SHP77 (cell line): ENCODE data around the gene TMC1.
A peak's percentile ranks its signal among the peaks of the same experiment; 100 is the strongest.
"Not testable (repeated sequence)": the region's sequence is repeated elsewhere in the genome, so short reads cannot be mapped to it uniquely, and the experiment has no call there.

Experiments
- DNase-seq, 2 experiments: peaks; one replicate each; lab custom pipeline; 2025; lab: John Stamatoyannopoulos, UW

Gene TMC1

DNA sequence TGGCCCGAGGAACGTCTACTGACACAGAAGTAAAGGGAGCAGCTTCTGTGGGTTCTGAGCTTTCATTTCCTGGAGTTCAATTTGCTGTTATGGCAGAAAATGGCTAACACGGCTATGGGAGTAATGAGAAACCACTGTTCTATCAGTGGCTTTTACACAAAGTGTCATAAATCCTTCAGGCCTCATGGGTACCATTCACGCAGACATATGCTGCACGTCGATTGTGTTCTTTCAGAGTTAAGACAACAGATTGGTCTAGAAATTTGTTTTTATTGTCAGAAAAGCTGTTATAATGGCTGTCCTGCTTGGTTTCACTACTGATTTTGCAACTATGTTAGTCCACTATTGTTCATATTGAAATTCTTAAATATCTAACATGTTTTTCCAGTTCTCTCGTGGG lies 296.0 kb downstream of the TMC1 start:
- no peak for DNase-seq

GRCh38 chr9:72818385-72818784 lies 297.0 kb downstream of the TMC1 start:
- DNase-seq, result no peak

DNA sequence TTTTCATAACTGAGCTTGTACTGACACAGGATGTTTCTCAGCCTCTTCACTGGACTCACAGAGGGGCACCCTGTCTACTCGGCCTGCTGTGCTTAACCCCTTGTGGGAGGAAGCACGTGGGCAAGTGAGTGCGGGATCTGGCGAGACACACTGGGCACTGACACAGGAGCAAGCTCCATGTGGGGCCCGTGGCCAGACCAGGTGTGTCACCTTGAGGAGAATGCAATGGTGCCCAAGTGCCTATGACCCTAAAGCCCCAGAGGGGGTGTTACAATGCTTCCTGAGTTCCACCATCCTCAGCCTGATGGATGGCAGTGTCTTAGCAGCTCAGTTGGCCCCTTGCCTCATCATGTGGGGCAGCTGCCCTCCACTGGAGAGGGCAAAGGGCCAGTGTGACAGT lies 302.6 kb downstream of the TMC1 start:
- no peak for DNase-seq

- DNase-seq, result no peak
Measured at GRCh38 chr9:72826996-72827949, 305.9 kb downstream of the TMC1 start.

- DNase-seq, result no peak
Measured at GRCh38 chr9:72827950-72828731, 306.7 kb downstream of the TMC1 start.

DNA sequence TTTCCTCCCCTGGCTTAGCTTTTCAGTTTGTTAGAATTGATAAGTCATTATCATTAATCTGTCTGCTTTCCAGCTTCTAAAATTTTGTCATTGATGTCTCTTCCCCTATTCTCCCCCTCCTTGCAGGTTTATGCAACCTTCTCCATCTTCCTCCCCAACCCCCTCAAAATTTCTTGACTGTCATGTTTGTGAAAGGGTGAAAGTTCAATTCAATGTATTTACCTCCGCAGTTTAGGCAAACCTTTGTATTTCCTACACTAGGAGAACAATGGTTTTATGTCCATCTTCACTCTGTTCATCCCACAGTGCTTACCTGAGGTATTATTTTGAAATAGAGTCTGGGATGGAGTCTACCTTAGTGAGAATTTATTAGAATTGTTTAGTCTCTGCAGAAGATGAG lies 313.6 kb downstream of the TMC1 start:
- no peak for DNase-seq

GRCh38 chr9:72836790-72837189 lies 315.4 kb downstream of the TMC1 start:
- DNase-seq, result no peak

GRCh38 chr9:72839085-72839484 lies 317.7 kb downstream of the TMC1 start:
- DNase-seq, result no peak

- no peak for DNase-seq
Measured at GRCh38 chr9:72843520-72844439, 322.4 kb downstream of the TMC1 start.

DNA sequence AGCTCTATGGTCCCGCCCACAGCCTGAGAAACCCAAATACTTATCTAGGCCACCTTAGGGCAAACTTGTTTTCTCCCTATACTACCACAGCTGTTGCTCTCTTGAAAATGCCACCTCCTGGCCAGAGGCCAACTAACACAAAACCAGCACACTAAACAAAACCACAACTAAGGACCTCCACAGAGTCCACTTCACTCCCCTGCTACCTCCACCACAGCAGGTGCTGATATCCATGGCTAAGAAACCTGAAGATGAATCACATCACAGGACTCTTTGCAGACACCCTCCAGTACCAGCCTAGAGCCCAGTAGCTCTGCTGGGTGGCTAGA lies 323.0 kb downstream of the TMC1 start:
- DNase-seq, result no peak

DNA sequence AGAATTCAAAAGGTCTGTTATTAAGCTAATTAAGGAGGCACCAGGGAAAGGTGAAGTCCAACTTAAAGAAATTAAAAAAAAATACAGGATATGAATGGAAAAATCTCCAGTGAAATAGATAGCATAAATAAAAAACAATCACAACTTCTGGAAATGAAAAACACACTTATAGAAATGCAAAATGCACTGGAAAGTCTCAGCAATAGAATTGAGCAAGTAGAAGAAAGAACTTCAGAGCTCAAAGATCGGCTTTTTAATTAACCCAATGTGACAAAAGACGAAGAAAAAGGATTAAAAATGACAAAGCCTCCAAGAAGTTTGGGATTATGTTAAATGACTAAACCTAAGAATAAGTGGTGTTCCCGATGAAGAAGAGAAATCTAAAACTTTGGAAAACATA lies 323.6 kb downstream of the TMC1 start:
- DNase-seq, result not testable (repeated sequence)

GRCh38 chr9:72850209-72850608 lies 328.8 kb downstream of the TMC1 start:
- DNase-seq, result not testable (repeated sequence)

DNA sequence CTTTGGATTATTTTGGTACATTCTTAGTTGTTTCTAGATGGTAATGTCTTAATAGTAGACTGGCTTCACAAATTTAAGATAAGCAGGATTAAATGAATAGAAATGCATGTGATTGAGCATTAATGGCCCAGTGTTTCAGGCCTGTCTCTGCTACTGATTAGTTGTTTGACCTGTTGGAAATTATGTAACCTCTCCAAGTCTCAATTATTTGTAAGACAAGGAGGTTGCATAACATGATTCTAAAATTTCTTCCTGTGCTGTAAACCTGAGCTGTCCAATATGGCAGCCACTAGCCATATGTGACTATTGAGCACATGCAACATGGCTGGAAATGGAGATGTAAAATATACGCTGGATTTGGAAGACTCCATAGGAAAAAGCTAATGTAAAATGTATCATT lies 333.9 kb downstream of the TMC1 start:
- no peak for DNase-seq

GRCh38 chr9:72855890-72856523 lies 334.6 kb downstream of the TMC1 start:
- DNase-seq, result no peak

DNA sequence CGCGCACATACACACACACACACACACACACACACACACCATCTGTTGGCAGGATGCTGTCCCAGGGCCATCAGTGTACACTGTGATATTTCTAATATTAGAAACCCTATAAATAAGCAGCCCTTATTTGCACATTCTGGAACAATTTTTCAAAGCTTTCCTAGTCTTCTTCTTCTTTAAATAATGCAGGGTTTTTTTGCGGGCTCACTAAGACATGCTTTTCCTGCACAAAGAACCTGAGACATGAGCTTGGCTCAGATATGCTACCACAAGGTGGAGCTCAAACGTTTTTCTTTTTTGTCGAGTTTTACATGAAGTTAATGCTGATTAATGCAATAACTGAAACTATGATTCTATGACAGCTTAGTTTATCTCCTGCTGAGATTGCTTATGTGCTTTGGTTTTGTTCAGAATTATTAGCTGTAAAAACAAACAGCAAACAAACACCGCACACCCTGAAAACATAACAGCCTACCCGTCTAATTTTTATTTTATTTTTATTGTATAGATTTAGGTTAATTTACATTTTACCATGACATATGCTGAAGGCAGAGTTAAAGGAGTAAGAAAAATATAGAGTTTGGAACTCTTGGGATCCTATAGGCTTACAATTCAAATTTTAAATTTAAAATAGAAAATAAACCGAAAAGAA lies 335.7 kb downstream of the TMC1 start:
- peak in 1 of 2 experiments; percentile 23 for DNase-seq

- no peak for DNase-seq
Measured at GRCh38 chr9:72857624-72857996, 336.2 kb downstream of the TMC1 start.

- DNase-seq, result no peak
Measured at GRCh38 chr9:72858089-72858912, 336.9 kb downstream of the TMC1 start.

GRCh38 chr9:72862788-72863187 lies 341.4 kb downstream of the TMC1 start:
- DNase-seq, result not testable (repeated sequence)

DNA sequence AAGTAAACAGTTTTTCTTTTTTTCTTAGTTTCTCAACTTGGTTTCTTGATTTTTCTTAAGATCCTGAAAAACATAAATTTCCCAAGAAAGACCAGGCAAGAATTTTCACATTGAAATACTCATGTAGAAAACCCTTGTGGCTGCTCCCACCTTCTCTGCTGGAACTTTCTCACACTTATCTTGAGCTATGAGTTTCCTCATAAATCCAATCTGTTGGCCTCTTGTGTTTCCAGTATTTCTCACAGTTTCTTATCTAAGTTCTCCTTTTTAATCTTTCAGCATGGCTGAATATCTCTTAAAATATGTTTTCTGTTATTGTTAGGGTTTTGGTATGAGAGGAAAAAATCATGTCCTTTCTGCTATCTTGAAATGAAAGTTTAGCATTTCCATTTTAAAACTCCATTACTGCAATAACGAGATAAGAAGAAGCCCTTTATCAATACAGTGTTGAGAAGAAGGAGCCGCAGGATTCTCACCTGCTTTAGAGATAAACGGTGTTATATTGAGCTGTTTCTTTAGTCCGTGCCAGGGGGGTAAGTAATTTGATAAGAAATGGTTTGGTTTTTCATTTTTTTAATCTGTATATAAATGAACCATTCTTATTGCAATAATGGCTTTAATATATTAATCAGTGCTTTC lies 342.2 kb downstream of the TMC1 start:
- DNase-seq, result no peak

GRCh38 chr9:72864327-72864726 lies 342.9 kb downstream of the TMC1 start:
- DNase-seq, result no peak
